Colonic mucosa (tissue), 4 donors: ENCODE measurements around the gene STT3B. TPM values are rescaled to one million over a fixed set of nuclear protein-coding genes. Genes with fewer than 3 reads are reported as not detected.

ENCODE experiments used
- DNase-seq: peaks from one replicate; pipeline ENCODE4 v3.0.0-alpha.2; 2020
- H3K27ac ChIP-seq: fragments of 200-600 bp; one replicate; pipeline ENCODE4 v1.8.0; 2021
- H3K27me3 ChIP-seq: fragments of 200-600 bp; one replicate; pipeline ENCODE4 v1.8.0; 2021
- H3K36me3 ChIP-seq: fragments of 200-600 bp; one replicate; pipeline ENCODE4 v1.8.0; 2021
- H3K4me1 ChIP-seq: fragments of 200-600 bp; one replicate; pipeline ENCODE4 v1.8.0; 2021; ENCODE audit warnings: mild to moderate bottlenecking
- H3K4me3 ChIP-seq: fragments of 200-600 bp; one replicate; pipeline ENCODE4 v1.8.0; 2021
- H3K9ac ChIP-seq, 2 donors: one replicate each; pipeline ENCODE4 v1.7.0; 2013; ENCODE audit warnings: control low read depth in 2 of 2, low read depth in 2 of 2, low read length in 2 of 2
- H3K9me3 ChIP-seq: fragments of 200-600 bp; one replicate; pipeline ENCODE4 v1.8.0; 2021
- intact Hi-C: fragments of 100-400 bp; cut with DNase I; formaldehyde crosslinking; loops from one replicate; pipeline ENCODE4 v1.14.1; 2022
- total RNA-seq, 2 donors: library from RNA; stranded (reverse); fragmentation: NEBNext Ultra II Directional in 1 of 2; extraction: Animal tissue kit (Norgen Biotek cat#: 25700) in 1 of 2; gene quantifications; one replicate each; pipeline ENCODE4 v1.2.1, GENCODE V29; 2021
- TF ChIP-seq, protein P1 (sequence below): fragments of 200-600 bp; IDR thresholded peaks from one replicate; pipeline ENCODE4 v1.8.0; 2022; ENCODE audit warnings: antibody characterized with exemption, mild to moderate bottlenecking
- donor health status: healthy.
- donor health status: DM: no; HTN: no; CAD: no.
- donor health status: DM: no; HTN: no; CAD: no.

STT3B gene
- total RNA-seq, 2 donors from 2014 or later = 118 to 143 TPM

DNA sequence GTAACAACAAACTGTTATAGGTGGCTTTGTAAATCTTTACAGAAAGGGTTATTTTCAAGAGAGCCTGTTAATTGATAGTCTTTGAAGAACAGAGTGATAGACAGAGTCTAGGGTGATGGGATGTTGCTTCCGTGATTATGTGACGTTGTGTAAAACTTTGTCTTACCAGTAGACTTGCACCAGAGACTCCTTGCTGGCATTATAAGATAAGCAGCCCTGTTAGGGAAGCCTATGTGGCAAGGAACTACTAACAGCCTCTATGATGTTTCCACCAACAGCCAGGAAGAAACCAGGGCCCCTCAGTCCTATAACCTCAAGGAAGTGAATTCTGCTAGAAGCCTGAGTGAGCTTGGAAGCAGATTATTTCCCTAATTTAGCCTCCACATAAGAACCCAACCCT, 18.9 kb downstream of the STT3B start:
- DNase-seq = no peak
- no peaks in the 10 kb centered on the region for H3K27me3 ChIP-seq
- intact Hi-C loops = loop anchor here (5.0 kb wide), 1 partner anchor 216 kb away; no protein-coding TSS in a partner anchor
- H3K4me3 ChIP-seq = no peak overlapping the region
- H3K27ac ChIP-seq = no peak overlapping the region
- TF ChIP-seq, protein P1, sequence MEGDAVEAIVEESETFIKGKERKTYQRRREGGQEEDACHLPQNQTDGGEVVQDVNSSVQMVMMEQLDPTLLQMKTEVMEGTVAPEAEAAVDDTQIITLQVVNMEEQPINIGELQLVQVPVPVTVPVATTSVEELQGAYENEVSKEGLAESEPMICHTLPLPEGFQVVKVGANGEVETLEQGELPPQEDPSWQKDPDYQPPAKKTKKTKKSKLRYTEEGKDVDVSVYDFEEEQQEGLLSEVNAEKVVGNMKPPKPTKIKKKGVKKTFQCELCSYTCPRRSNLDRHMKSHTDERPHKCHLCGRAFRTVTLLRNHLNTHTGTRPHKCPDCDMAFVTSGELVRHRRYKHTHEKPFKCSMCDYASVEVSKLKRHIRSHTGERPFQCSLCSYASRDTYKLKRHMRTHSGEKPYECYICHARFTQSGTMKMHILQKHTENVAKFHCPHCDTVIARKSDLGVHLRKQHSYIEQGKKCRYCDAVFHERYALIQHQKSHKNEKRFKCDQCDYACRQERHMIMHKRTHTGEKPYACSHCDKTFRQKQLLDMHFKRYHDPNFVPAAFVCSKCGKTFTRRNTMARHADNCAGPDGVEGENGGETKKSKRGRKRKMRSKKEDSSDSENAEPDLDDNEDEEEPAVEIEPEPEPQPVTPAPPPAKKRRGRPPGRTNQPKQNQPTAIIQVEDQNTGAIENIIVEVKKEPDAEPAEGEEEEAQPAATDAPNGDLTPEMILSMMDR = no peak
- H3K36me3 ChIP-seq = no peaks in the 10 kb centered on the region
- no peaks in the 10 kb centered on the region for H3K9me3 ChIP-seq
- H3K9ac ChIP-seq = no peak overlapping the region
- no peaks in the 10 kb centered on the region for H3K4me1 ChIP-seq

DNA sequence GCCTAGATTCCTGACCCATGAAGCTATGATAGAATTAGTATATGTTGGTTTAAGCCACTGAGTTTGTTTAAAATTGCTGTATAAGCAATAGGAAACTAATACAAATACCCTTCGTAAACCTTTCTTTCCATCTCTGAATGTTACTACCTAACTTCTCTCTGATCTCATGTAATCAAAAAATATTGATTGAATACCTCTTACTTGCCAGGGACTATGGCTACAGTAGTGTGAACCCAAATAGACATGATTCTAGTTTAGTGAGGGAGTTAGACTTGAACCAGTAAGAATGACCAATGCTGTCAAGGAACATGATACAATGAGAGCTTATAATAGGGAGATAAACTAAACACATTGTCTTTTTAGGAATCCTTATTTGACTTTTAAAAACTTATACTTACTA, 19.4 kb downstream of the STT3B start:
- Histone ChIP-seq H3K9ac (no peak overlapping the region), H3K4me3 (no peak overlapping the region), H3K27ac (no peak overlapping the region), H3K36me3 (no peaks in the 10 kb centered on the region), H3K4me1 (no peaks in the 10 kb centered on the region), H3K9me3 (no peaks in the 10 kb centered on the region), H3K27me3 (no peaks in the 10 kb centered on the region)
- DNase-seq = no peak
- intact Hi-C loops = loop anchor here (5.0 kb wide), 1 partner anchor 215 kb away; no protein-coding TSS in a partner anchor
- TF ChIP-seq, protein P1 = no peak

DNA sequence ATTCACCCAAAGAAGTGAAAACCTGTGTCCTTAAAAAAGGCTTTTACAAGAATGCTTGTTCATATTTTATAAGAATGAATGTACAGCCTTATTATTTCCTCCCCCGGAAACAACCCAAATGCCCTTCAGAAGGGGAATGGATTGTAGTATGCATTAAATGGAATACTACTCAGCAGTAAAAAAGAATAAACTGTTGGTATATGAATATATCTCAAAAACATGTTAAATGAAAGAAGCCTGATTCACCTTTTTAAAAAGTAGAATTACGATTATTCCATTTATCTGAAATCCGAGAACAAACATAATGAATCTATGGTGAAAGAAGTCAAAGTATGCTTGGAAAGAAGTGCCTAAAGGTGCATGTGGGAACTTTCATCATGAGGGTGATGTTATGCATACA, 20.5 kb downstream of the STT3B start:
- H3K9me3 ChIP-seq = no peaks in the 10 kb centered on the region
- H3K27me3 ChIP-seq = no peaks in the 10 kb centered on the region
- H3K9ac ChIP-seq = no peak overlapping the region
- intact Hi-C loops = loop anchor here (5.0 kb wide), 1 partner anchor 214 kb away; no protein-coding TSS in a partner anchor
- H3K4me1 ChIP-seq = no peaks in the 10 kb centered on the region
- DNase-seq = no peak
- no peaks in the 10 kb centered on the region for H3K36me3 ChIP-seq
- no peak overlapping the region for H3K4me3 ChIP-seq
- no peak overlapping the region for H3K27ac ChIP-seq
- TF ChIP-seq, protein P1 = no peak

DNA sequence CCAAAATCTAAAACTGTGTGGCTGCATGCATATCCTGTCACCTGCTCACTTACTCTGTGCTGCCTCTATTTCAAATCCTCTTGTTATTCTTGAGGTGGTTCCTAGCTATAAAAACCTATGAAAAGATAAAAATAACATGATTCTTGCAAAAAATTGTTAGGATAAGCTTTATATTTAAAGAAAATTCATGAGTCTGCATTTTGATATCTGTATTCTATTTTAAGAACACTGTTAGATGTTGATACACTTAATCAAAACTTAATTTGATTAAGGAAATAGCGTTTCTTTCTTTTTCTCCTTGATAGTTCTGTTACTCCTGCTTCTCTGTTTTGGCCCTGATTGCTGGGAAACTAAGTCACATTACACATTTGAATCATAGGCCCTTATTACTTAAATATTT, 22.5 kb downstream of the STT3B start:
- intact Hi-C loops = no loop called here
- H3K9me3 ChIP-seq = no peaks in the 10 kb centered on the region
- H3K9ac ChIP-seq = no peak overlapping the region
- TF ChIP-seq, protein P1 = no peak
- no peaks in the 10 kb centered on the region for H3K27me3 ChIP-seq
- no peak overlapping the region for H3K4me3 ChIP-seq
- no peak overlapping the region for H3K27ac ChIP-seq
- no peak for DNase-seq
- H3K4me1 ChIP-seq = no peaks in the 10 kb centered on the region
- H3K36me3 ChIP-seq = no peaks in the 10 kb centered on the region

DNA sequence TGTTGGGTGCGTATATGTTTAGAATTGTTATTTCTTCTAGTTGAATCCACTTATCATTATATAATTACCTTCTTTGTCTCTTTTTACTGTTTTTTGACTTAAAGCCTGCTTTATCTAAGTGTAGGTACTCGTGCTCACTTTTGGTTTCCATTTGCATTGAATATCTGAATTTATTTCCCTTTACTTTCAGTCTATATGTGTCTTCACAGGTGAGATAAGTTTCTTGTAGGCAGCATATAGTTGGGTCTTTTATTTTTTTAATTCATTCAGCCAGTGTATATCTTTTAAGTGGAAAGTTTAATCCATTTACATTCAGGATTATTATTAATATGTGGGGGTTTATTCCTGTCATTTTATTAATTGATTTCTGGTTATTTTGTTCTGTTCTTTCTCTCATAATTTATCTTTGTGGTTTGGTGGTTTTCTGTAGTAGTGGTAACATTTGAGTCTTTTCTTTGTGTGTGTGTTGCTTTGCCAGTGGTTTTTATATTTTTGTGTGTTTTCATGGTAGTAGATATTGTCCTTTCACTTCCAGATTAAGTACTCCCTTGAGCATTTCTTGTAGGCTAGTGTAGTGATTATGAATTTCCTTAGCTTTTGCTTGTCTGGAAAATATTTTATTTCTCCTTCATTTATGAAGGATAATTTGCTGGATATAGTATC, 27.3 kb downstream of the STT3B start:
- no peak overlapping the region for H3K4me3 ChIP-seq
- no peaks in the 10 kb centered on the region for H3K27me3 ChIP-seq
- intact Hi-C loops = no loop called here
- no peaks in the 10 kb centered on the region for H3K9me3 ChIP-seq
- H3K27ac ChIP-seq = no peak overlapping the region
- H3K9ac ChIP-seq = no peak overlapping the region
- no peaks in the 10 kb centered on the region for H3K36me3 ChIP-seq
- no peak for DNase-seq
- peaks cover 2% of the 10 kb centered on the region for H3K4me1 ChIP-seq
- TF ChIP-seq, protein P1 = no peak
